D721Med (cell line): Measurements from ENCODE around the gene IL1RAPL1.

Experiments used
- DNase-seq: peaks from one replicate; pipeline ENCODE4 v3.0.0; 2011; ENCODE audit warnings: low spot score; ENCODE audit not compliant: insufficient read length
- FAIRE-seq: peaks from 2 replicates; lab custom pipeline; 2011; peaks lifted over from hg19 to GRCh38; lab: Jason Lieb, UNC
- CTCF ChIP-seq: IDR thresholded peaks from 2 replicates; pipeline ENCODE4 v1.5.1; 2012; ENCODE audit warnings: mild to moderate bottlenecking, control low read depth; ENCODE audit not compliant: insufficient read depth; ENCODE audit errors: missing control alignments

The IL1RAPL1 gene

DNA sequence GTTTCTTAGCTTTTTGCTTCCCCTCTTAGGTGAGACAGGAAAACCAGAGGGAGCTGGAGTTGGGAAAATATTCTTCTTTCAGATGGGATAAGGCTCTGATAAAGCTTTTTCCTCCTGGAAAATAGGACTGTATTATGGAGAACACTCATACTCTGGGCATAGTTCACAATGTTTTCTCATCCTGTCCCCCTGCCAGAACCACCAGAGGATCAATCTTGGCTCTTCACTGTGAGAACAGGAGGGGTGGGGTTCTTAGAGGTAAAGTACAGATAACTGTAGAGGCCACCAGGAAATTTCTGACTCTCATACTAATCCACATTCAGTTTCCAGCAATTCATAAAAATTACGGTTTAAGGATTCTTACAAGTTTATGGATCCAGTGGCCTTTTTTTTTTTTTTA, 966.3 kb downstream of the IL1RAPL1 start:
- FAIRE-seq (no peak), DNase-seq (no peak)
- no peak for TF ChIP-seq CTCF

GRCh38 chrX:29555465-29556091, 968.3 kb downstream of the IL1RAPL1 start:
- DNase-seq (no peak), FAIRE-seq (no peak)
- no peak for TF ChIP-seq CTCF

GRCh38 chrX:29560065-29560464, 972.8 kb downstream of the IL1RAPL1 start:
- DNase-seq (no peak), FAIRE-seq (no peak)
- no peak for TF ChIP-seq CTCF

- no peak for DNase-seq
- TF ChIP-seq CTCF: no peak
- no peak for FAIRE-seq
Observed at GRCh38 chrX:29561417-29561816, 974.2 kb downstream of the IL1RAPL1 start.

GRCh38 chrX:29580560-29580959, 993.3 kb downstream of the IL1RAPL1 start:
- FAIRE-seq (no peak), DNase-seq (no peak)
- no peak for TF ChIP-seq CTCF

DNA sequence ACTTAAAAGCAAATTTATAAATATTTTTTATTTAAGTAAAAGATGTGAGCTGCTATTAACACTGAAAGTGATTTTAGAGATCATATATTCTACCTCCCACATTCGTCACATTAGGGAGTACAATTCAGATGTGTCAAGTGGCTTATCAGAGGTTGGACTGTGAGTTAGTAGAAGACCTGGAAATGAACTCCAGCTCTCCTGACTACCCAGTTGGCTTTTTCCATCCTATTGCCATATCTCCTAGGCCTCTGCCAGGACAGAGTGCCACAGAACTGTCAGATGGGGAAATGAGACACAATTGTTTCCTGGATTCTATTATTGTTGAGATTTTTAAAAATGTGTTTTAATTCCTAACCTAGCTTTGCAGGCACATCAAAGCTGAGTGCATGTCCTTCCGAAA, 994.0 kb downstream of the IL1RAPL1 start:
- DNase-seq (no peak), FAIRE-seq (no peak)

More for the DNA sequence above, 994.0 kb downstream of the IL1RAPL1 start:
- TF ChIP-seq CTCF: no peak
